Endothelial cell (in vitro differentiated cells): ENCODE measurements around the gene SLC35B4. TPM values are rescaled to one million over a fixed set of nuclear protein-coding genes. Genes with fewer than 3 reads are reported as not detected.

Experiments used
- DNase-seq: peaks from one replicate; pipeline ENCODE4 v3.0.0; 2021; ENCODE audit warnings: low spot score
- H3K27ac Mint-ChIP-seq: one replicate; pipeline ENCODE4 v1.8.0; 2021; ENCODE audit warnings: mixed read lengths, inconsistent platforms; ENCODE audit not compliant: unreplicated experiment
- H3K27me3 Mint-ChIP-seq: one replicate; pipeline ENCODE4 v1.8.0; 2021; ENCODE audit warnings: mild to moderate bottlenecking, moderate library complexity, mixed read lengths, inconsistent platforms; ENCODE audit not compliant: unreplicated experiment
- H3K36me3 Mint-ChIP-seq: one replicate; pipeline ENCODE4 v1.8.0; 2021; ENCODE audit warnings: mild to moderate bottlenecking, low read depth, mixed read lengths, inconsistent platforms; ENCODE audit not compliant: unreplicated experiment
- H3K4me1 Mint-ChIP-seq: one replicate; pipeline ENCODE4 v1.8.0; 2021; ENCODE audit warnings: mild to moderate bottlenecking, mixed read lengths, inconsistent platforms; ENCODE audit not compliant: unreplicated experiment
- H3K4me3 Mint-ChIP-seq: one replicate; pipeline ENCODE4 v1.8.0; 2021; ENCODE audit warnings: mild to moderate bottlenecking, mixed read lengths, inconsistent platforms; ENCODE audit not compliant: unreplicated experiment
- H3K9me3 Mint-ChIP-seq: one replicate; pipeline ENCODE4 v1.8.0; 2021; ENCODE audit warnings: mixed read lengths, inconsistent platforms; ENCODE audit not compliant: unreplicated experiment
- total RNA-seq: library from RNA; stranded (reverse); fragmentation: NEBNext Ultra II Directional; extraction: Animal tissue kit (Norgen Biotek cat#: 25700); gene quantifications from one replicate; pipeline ENCODE4 v1.2.1, GENCODE V29; 2021; ENCODE audit not compliant: unreplicated experiment
- TF ChIP-seq, protein P1 (sequence below): fragments of 200-600 bp; sonication (generic); IDR thresholded peaks from one replicate; pipeline ENCODE4 v1.5.0; 2021; ENCODE audit warnings: antibody characterized with exemption; ENCODE audit not compliant: unreplicated experiment

Gene SLC35B4
- total RNA-seq, 1 donor from 2014 or later, result 34.0 TPM

DNA sequence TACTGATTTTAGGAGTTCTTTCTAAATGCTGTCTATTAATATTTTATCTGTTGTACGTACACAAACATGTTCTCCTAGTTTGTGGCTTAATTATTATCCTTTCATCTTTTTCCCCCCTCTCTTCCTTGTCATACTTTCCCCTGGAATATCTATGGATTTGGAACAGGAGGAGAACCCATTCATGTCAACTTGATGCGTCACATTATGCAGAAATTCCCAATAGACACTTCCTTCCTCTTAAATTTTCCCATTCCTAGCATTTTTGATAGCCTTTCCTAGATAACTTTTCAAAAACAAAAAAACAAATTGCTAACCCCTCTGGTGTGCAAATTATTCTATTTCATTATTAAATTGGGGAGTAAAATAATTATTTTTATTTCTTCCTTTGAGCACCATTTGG, 36.2 kb downstream of the SLC35B4 start:
- no peak for DNase-seq
- H3K4me1 Mint-ChIP-seq, result peaks cover 4% of the 10 kb centered on the region
- no peaks in the 10 kb centered on the region for H3K36me3 Mint-ChIP-seq
- H3K27ac Mint-ChIP-seq, result no peak overlapping the region
- H3K4me3 Mint-ChIP-seq, result no peak overlapping the region
- TF ChIP-seq, protein P1, sequence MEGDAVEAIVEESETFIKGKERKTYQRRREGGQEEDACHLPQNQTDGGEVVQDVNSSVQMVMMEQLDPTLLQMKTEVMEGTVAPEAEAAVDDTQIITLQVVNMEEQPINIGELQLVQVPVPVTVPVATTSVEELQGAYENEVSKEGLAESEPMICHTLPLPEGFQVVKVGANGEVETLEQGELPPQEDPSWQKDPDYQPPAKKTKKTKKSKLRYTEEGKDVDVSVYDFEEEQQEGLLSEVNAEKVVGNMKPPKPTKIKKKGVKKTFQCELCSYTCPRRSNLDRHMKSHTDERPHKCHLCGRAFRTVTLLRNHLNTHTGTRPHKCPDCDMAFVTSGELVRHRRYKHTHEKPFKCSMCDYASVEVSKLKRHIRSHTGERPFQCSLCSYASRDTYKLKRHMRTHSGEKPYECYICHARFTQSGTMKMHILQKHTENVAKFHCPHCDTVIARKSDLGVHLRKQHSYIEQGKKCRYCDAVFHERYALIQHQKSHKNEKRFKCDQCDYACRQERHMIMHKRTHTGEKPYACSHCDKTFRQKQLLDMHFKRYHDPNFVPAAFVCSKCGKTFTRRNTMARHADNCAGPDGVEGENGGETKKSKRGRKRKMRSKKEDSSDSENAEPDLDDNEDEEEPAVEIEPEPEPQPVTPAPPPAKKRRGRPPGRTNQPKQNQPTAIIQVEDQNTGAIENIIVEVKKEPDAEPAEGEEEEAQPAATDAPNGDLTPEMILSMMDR, result no peak
- H3K9me3 Mint-ChIP-seq, result no peaks in the 10 kb centered on the region
- no peaks in the 10 kb centered on the region for H3K27me3 Mint-ChIP-seq

DNA sequence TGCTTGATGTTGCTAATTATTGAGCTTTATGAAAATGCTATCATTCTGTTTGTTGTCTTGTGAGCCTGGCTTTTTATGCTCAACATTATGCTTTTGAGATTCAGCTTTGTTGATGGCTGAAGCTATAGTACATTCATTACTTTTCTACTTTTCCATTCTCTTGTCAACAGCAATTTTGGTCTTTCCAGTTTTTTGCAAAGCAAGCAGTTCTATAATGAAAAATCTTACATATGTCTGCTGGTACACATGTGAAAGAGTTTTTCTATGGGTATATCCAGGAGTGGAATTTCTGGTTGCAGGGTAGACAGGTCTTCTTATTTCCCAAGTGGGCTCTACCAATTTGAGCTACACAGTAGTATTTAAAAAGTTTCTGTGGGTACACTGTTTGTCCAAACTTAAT, 36.8 kb downstream of the SLC35B4 start:
- TF ChIP-seq, protein P1, result no peak

DNA sequence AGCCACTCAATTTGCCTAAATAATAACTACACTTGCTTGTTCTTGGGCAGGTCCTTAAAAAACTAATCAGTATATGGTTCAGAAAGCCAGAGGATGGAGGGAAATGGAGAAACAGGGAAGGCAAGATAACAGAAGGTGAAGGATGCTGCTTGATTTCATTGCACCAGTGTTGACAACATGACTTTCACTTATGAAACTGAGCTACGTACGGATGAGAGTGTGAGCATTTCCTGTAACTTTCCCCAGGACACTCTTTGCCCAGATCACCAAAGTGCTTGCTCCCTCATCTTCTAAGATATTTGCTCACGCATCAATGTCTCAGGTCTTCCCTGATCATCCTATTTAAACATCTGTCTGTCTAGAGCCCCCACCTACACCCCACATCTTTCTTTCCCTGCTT, 37.4 kb downstream of the SLC35B4 start:
- no peak for DNase-seq
- Mint-ChIP-seq H3K36me3 (no peaks in the 10 kb centered on the region), H3K27ac (no peak overlapping the region), H3K27me3 (no peaks in the 10 kb centered on the region), H3K9me3 (no peaks in the 10 kb centered on the region), H3K4me1 (no peaks in the 10 kb centered on the region), H3K4me3 (no peak overlapping the region)
- TF ChIP-seq, protein P1, result no peak

More for the DNA sequence above, 36.8 kb downstream of the SLC35B4 start:
- no peak overlapping the region for H3K27ac Mint-ChIP-seq
- no peaks in the 10 kb centered on the region for H3K9me3 Mint-ChIP-seq
- no peak overlapping the region for H3K4me3 Mint-ChIP-seq
- DNase-seq, result no peak
- H3K27me3 Mint-ChIP-seq, result no peaks in the 10 kb centered on the region
- peaks cover 2% of the 10 kb centered on the region for H3K4me1 Mint-ChIP-seq
- no peaks in the 10 kb centered on the region for H3K36me3 Mint-ChIP-seq

DNA sequence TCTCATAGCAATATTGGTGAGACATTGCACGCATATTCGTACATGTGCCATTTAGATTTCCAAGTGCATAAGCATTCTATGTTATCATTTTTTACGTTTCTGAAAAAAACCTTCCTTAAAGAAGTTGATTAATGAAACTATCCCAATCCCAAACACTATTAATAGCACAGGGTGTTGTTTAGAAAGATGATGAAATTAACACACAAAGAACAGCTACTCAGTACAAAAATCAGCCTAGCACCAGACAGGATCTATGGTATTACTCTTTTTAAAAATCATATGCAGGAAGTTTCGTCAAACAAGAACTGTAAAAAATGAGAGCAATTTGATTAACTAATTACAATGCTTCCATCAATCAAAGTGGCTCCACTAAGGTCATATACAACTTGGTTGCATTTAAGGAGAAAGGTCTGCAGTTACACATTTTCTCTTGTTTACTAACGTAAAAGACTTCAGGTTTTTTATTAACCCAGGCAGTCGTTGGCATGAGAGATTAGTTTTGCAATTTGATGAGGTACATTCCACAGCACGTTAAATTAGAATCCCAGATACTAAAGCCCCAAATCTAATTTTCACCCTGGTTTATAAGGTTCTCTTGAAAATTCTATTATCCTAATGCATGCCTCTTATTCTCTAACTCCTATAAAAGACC, 38.1 kb downstream of the SLC35B4 start:
- Mint-ChIP-seq H3K4me1 (no peaks in the 10 kb centered on the region), H3K36me3 (no peaks in the 10 kb centered on the region), H3K27me3 (no peaks in the 10 kb centered on the region), H3K27ac (no peak overlapping the region), H3K4me3 (no peak overlapping the region), H3K9me3 (no peaks in the 10 kb centered on the region)
- TF ChIP-seq, protein P1, result no peak
- DNase-seq, result no peak

DNA sequence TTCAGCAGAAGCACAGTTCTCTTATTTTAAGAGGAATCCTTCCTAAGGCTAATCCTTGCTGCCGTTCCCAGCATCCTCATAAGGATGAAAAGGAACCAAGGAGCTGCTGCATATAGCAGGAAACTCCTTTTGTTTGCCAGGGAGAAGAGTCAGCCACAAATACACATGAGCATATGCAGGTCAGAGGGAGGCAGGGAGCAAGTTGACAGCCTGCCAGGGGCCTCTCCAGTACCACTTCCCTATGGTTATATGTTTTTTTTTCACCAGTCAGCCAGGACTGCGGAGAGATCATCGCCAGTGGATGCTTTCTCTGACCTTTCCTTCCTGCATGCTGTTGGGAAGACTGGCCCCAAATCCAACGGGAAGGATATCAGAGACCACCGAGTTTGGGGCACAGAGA, 39.8 kb downstream of the SLC35B4 start:
- no peaks in the 10 kb centered on the region for H3K36me3 Mint-ChIP-seq
- no peaks in the 10 kb centered on the region for H3K9me3 Mint-ChIP-seq
- H3K4me3 Mint-ChIP-seq, result no peak overlapping the region
- TF ChIP-seq, protein P1, result no peak
- H3K27ac Mint-ChIP-seq, result no peak overlapping the region
- no peak for DNase-seq
- H3K4me1 Mint-ChIP-seq, result no peaks in the 10 kb centered on the region
- no peaks in the 10 kb centered on the region for H3K27me3 Mint-ChIP-seq
